GM12878 (cell line): ENCODE data around the gene SEPTIN10. TPM values are rescaled to one million over a fixed set of nuclear protein-coding genes. Genes with fewer than 3 reads are reported as not detected.

Experiments
- BHLHE40 ChIP-seq, 2 experiments: fragments of 450-650 bp in 1 of 2; IDR thresholded peaks; 2 replicates each; pipeline ENCODE4 v1.6.1; 2011 to 2017; ENCODE audit warnings: low read depth in 2 of 2, borderline replicate concordance in 1 of 2, improper control_type of control experiment in 1 of 2, low read length in 1 of 2, mild to moderate bottlenecking in 1 of 2
- GABPA ChIP-seq: IDR thresholded peaks from 2 replicates; pipeline ENCODE4 v1.6.1; 2014; ENCODE audit warnings: antibody characterized with exemption, low read depth, mild to moderate bottlenecking, inconsistent platforms
- NR2C2 ChIP-seq: IDR thresholded peaks from 2 replicates; pipeline ENCODE4 v1.6.1; 2011; ENCODE audit warnings: borderline replicate concordance, low read depth; ENCODE audit not compliant: control insufficient read depth, insufficient read length
- RBBP5 ChIP-seq: fragments of 200-600 bp; sonication (generic); conservative IDR thresholded peaks from 2 replicates; pipeline ENCODE4 v1.6.1; 2016
- TARDBP ChIP-seq: IDR thresholded peaks from 2 replicates; pipeline ENCODE4 v1.6.1; 2016; ENCODE audit warnings: borderline replicate concordance
- ZBED1 ChIP-seq: IDR thresholded peaks from 2 replicates; pipeline ENCODE4 v1.6.1; 2016; ENCODE audit warnings: borderline replicate concordance
- polyA plus RNA-seq, 11 experiments: library from polyadenylated mRNA; depleted of rRNA in 4 of 11; unstranded in 6 of 11; stranded (reverse) in 5 of 11; fragments of >200 nt; fragmentation: Nextera tagmentation in 4 of 11; fragmentation: Illumina TruSeq in 1 of 11; extraction: Ambion mirVana in 4 of 11; extraction: Trizol in 1 of 11; gene quantifications; 1 replicate in 1 of 11; 2 replicates in 10 of 11; pipeline versions ENCODE4 v1.2.1 to v1.2.3, GENCODE V29; 2011 to 2016; ENCODE audit warnings: inconsistent platforms in 2 of 11, missing spikeins in 2 of 11, low read depth in 1 of 11
- total RNA-seq, 4 experiments: library from RNA; depleted of rRNA in 3 of 4; stranded (reverse); fragments of >200 nt in 3 of 4; fragmentation: Illumina TruSeq in 1 of 4; extraction: Trizol in 1 of 4; gene quantifications; 2 replicates each; pipeline versions ENCODE4 v1.2.1 to v1.2.3, GENCODE V29; 2013 to 2021
- TF ChIP-seq, protein P1 (sequence below): IDR thresholded peaks from 2 replicates; pipeline ENCODE4 v1.6.1; 2011; ENCODE audit warnings: low read depth, mild to moderate bottlenecking, low read length, moderate library complexity, borderline replicate concordance; ENCODE audit errors: extremely low read depth
- TF ChIP-seq, protein P2 (sequence below): fragments of 450-650 bp; formaldehyde crosslinking; IDR thresholded peaks from 2 replicates; pipeline ENCODE4 v1.4.0; 2022; ENCODE audit warnings: mild to moderate bottlenecking, moderate library complexity
- TF ChIP-seq, protein P3 (sequence below): fragments of 450-650 bp; IDR thresholded peaks from 2 replicates; pipeline ENCODE4 v1.6.1; 2017; ENCODE audit warnings: antibody characterized with exemption, mild to moderate bottlenecking, moderate library complexity
- TF ChIP-seq, protein P4 (sequence below): IDR thresholded peaks from 2 replicates; pipeline ENCODE4 v1.6.1; 2011; ENCODE audit warnings: borderline replicate concordance, low read depth, mild to moderate bottlenecking, moderate library complexity, low read length; ENCODE audit not compliant: insufficient read depth, poor library complexity, severe bottlenecking
- TF ChIP-seq, protein P5 (sequence below): fragments of 450-650 bp; IDR thresholded peaks from 2 replicates; pipeline ENCODE4 v1.6.1; 2017; ENCODE audit warnings: mild to moderate bottlenecking
- TF ChIP-seq, protein P6 (sequence below): fragments of 450-650 bp; IDR thresholded peaks from 2 replicates; pipeline ENCODE4 v1.6.1; 2017; ENCODE audit warnings: low read depth, mild to moderate bottlenecking, moderate library complexity
- TF ChIP-seq, protein P7 (sequence below): fragments of 450-650 bp; IDR thresholded peaks from 2 replicates; pipeline ENCODE4 v1.6.1; 2016; ENCODE audit warnings: mild to moderate bottlenecking

SEPTIN10 gene
- total and polyA plus RNA-seq, 10 of the 15 experiments (the other 5 are each of a cell fraction or from before 2014, with no cell fraction given): 20.2 to 132 (median 62.7) TPM

DNA sequence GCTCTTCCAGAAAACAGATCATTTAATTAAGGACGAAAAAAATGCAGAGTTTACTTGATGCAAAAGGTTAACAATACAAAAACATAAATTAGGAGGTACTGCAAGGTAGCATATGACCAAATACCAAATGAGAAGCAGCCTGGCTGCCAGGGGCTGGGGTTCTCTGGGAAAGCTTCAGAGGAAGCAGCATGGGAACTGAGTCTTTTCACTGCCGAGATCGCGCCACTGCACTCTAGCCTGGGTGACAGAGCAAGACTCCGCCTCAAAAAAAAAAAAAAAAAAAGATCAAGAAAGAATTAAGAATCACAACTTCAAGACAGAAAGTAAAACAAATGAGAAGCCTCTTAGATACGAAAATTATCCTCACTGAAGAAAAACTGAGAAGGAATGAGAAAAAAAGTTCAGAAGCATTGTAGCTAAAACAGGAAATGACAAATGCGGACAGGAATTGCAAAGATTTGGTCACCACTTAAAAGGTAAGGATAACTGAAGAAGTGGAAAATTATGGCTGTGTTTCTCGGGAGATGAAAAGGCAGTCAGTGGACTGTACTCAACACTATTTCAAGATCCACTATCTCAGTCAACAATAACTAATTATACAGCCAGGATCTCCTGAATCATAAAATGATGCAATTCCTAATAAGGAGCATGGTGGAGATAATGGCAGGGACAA is 4.3 kb downstream of the SEPTIN10 start (continued):
- TF ChIP-seq BHLHE40 (IDR thresholded peaks at IDR 0.05; ENCODE audit: borderline replicate concordance in 1 of 2, low read depth in 2 of 2, low read length in 1 of 2): no peak
- no peak for TF ChIP-seq TARDBP
- TF ChIP-seq, protein P1, sequence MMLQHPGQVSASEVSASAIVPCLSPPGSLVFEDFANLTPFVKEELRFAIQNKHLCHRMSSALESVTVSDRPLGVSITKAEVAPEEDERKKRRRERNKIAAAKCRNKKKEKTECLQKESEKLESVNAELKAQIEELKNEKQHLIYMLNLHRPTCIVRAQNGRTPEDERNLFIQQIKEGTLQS: no peak
- TF ChIP-seq ZBED1: no peak
- no peak for TF ChIP-seq NR2C2
- TF ChIP-seq, protein P2, sequence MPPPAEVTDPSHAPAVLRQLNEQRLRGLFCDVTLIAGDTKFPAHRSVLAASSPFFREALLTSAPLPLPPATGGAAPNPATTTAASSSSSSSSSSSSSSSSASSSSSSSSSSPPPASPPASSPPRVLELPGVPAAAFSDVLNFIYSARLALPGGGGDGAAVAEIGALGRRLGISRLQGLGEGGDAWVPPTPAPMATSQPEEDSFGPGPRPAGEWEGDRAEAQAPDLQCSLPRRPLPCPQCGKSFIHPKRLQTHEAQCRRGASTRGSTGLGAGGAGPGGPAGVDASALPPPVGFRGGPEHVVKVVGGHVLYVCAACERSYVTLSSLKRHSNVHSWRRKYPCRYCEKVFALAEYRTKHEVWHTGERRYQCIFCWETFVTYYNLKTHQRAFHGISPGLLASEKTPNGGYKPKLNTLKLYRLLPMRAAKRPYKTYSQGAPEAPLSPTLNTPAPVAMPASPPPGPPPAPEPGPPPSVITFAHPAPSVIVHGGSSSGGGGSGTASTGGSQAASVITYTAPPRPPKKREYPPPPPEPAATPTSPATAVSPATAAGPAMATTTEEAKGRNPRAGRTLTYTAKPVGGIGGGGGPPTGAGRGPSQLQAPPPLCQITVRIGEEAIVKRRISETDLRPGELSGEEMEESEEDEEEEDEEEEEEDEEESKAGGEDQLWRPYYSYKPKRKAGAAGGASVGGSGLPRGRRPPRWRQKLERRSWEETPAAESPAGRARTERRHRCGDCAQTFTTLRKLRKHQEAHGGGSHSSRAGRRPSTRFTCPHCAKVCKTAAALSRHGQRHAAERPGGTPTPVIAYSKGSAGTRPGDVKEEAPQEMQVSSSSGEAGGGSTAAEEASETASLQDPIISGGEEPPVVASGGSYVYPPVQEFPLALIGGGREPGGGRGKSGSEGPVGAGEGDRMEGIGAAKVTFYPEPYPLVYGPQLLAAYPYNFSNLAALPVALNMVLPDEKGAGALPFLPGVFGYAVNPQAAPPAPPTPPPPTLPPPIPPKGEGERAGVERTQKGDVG (CRISPR knock-in tag): no peak
- TF ChIP-seq RBBP5: no peak
- TF ChIP-seq, protein P3, sequence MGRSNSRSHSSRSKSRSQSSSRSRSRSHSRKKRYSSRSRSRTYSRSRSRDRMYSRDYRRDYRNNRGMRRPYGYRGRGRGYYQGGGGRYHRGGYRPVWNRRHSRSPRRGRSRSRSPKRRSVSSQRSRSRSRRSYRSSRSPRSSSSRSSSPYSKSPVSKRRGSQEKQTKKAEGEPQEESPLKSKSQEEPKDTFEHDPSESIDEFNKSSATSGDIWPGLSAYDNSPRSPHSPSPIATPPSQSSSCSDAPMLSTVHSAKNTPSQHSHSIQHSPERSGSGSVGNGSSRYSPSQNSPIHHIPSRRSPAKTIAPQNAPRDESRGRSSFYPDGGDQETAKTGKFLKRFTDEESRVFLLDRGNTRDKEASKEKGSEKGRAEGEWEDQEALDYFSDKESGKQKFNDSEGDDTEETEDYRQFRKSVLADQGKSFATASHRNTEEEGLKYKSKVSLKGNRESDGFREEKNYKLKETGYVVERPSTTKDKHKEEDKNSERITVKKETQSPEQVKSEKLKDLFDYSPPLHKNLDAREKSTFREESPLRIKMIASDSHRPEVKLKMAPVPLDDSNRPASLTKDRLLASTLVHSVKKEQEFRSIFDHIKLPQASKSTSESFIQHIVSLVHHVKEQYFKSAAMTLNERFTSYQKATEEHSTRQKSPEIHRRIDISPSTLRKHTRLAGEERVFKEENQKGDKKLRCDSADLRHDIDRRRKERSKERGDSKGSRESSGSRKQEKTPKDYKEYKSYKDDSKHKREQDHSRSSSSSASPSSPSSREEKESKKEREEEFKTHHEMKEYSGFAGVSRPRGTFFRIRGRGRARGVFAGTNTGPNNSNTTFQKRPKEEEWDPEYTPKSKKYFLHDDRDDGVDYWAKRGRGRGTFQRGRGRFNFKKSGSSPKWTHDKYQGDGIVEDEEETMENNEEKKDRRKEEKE: no peak
- TF ChIP-seq, protein P4, sequence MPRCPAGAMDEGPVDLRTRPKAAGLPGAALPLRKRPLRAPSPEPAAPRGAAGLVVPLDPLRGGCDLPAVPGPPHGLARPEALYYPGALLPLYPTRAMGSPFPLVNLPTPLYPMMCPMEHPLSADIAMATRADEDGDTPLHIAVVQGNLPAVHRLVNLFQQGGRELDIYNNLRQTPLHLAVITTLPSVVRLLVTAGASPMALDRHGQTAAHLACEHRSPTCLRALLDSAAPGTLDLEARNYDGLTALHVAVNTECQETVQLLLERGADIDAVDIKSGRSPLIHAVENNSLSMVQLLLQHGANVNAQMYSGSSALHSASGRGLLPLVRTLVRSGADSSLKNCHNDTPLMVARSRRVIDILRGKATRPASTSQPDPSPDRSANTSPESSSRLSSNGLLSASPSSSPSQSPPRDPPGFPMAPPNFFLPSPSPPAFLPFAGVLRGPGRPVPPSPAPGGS: peak; percentile 11
- no peak for TF ChIP-seq GABPA
- TF ChIP-seq, protein P5, sequence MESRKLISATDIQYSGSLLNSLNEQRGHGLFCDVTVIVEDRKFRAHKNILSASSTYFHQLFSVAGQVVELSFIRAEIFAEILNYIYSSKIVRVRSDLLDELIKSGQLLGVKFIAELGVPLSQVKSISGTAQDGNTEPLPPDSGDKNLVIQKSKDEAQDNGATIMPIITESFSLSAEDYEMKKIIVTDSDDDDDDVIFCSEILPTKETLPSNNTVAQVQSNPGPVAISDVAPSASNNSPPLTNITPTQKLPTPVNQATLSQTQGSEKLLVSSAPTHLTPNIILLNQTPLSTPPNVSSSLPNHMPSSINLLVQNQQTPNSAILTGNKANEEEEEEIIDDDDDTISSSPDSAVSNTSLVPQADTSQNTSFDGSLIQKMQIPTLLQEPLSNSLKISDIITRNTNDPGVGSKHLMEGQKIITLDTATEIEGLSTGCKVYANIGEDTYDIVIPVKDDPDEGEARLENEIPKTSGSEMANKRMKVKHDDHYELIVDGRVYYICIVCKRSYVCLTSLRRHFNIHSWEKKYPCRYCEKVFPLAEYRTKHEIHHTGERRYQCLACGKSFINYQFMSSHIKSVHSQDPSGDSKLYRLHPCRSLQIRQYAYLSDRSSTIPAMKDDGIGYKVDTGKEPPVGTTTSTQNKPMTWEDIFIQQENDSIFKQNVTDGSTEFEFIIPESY: no peak
- TF ChIP-seq, protein P6, sequence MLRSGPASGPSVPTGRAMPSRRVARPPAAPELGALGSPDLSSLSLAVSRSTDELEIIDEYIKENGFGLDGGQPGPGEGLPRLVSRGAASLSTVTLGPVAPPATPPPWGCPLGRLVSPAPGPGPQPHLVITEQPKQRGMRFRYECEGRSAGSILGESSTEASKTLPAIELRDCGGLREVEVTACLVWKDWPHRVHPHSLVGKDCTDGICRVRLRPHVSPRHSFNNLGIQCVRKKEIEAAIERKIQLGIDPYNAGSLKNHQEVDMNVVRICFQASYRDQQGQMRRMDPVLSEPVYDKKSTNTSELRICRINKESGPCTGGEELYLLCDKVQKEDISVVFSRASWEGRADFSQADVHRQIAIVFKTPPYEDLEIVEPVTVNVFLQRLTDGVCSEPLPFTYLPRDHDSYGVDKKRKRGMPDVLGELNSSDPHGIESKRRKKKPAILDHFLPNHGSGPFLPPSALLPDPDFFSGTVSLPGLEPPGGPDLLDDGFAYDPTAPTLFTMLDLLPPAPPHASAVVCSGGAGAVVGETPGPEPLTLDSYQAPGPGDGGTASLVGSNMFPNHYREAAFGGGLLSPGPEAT: peak; percentile 33; the same call in 1 of the 2 replicates
- TF ChIP-seq, protein P7, sequence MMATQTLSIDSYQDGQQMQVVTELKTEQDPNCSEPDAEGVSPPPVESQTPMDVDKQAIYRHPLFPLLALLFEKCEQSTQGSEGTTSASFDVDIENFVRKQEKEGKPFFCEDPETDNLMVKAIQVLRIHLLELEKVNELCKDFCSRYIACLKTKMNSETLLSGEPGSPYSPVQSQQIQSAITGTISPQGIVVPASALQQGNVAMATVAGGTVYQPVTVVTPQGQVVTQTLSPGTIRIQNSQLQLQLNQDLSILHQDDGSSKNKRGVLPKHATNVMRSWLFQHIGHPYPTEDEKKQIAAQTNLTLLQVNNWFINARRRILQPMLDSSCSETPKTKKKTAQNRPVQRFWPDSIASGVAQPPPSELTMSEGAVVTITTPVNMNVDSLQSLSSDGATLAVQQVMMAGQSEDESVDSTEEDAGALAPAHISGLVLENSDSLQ: no peak
